Activated CD4-positive, alpha-beta memory T cell treated with anti-CD3 and anti-CD28 coated beads, Interleukin-2, amount 10 ng/mL, durations not matched to agents 7 days and 5 days (primary cell): ENCODE measurements around the gene MTG1. TPM values are rescaled to one million over a fixed set of nuclear protein-coding genes. Genes with fewer than 3 reads are reported as not detected.
A peak's percentile ranks its signal among the peaks of the same experiment; 100 is the strongest.
"Not testable (repeated sequence)": the region's sequence is repeated elsewhere in the genome, so short reads cannot be mapped to it uniquely, and the experiment has no call there.

Experiments
- CTCF ChIA-PET: fragments of 350-600 bp; sonication (Branson Sonifier 250); formaldehyde crosslinking; loops from one replicate; lab custom pipeline; 2021; ENCODE audit warnings: antibody characterized with exemption, inconsistent platforms; lab: Charles Lee
- POLR2A ChIA-PET: fragments of 350-600 bp; sonication (Branson Sonifier 250); formaldehyde crosslinking; loops from one replicate; lab custom pipeline; 2021; ENCODE audit warnings: antibody characterized with exemption; lab: Charles Lee
- DNase-seq: peaks from one replicate; pipeline ENCODE4 v3.0.0-alpha.2; 2020
- H3K27ac Mint-ChIP-seq: one replicate; pipeline ENCODE4 v1.8.0; 2021; ENCODE audit warnings: mild to moderate bottlenecking, mixed read lengths
- H3K27me3 Mint-ChIP-seq: one replicate; pipeline ENCODE4 v1.8.0; 2021; ENCODE audit warnings: mixed read lengths
- H3K36me3 Mint-ChIP-seq: one replicate; pipeline ENCODE4 v1.8.0; 2021; ENCODE audit warnings: low read depth, mixed read lengths
- H3K4me1 Mint-ChIP-seq: one replicate; pipeline ENCODE4 v1.8.0; 2021; ENCODE audit warnings: mixed read lengths
- H3K4me3 Mint-ChIP-seq: one replicate; pipeline ENCODE4 v1.8.0; 2021; ENCODE audit warnings: mild to moderate bottlenecking, mixed read lengths
- H3K9me3 Mint-ChIP-seq: one replicate; pipeline ENCODE4 v1.8.0; 2021; ENCODE audit warnings: mixed read lengths
- total RNA-seq, 2 experiments: library from RNA; stranded (reverse); gene quantifications; one replicate each; pipeline ENCODE4 v1.2.3, GENCODE V29; 2021

MTG1 gene
- total RNA-seq, 2 experiments from 2014 or later: 41.7 to 42.2 TPM

- POLR2A ChIA-PET: interaction anchor here (6.2 kb wide), 1 partner anchor 14 kb away, joined by 68 read pairs; no protein-coding TSS in a partner anchor
- peaks cover 24% of the 10 kb centered on the region for H3K4me1 Mint-ChIP-seq
- H3K27ac Mint-ChIP-seq, H3K27me3 Mint-ChIP-seq, CTCF ChIA-PET, H3K36me3 Mint-ChIP-seq, DNase-seq, H3K9me3 Mint-ChIP-seq: not testable (repeated sequence)
- peak overlapping the region; percentile 46 for H3K4me3 Mint-ChIP-seq
Measured at GRCh38 chr10:133376183-133376582, 17.8 kb upstream of the MTG1 start.

- ChIA-PET CTCF (interaction anchor here (1.2 to 1.4 kb wide), 3 partner anchors 10 to 13 kb away, joined by 3 to 4 read pairs (median 3); no protein-coding TSS in a partner anchor), POLR2A (interaction anchor here (2.4 to 6.2 kb wide), 2 partner anchors 13 to 19 kb away, joined by 8 to 68 read pairs; partner anchors contain the start of gene FUOM)
- no peaks in the 10 kb centered on the region for H3K9me3 Mint-ChIP-seq
- H3K27me3 Mint-ChIP-seq: peaks cover 8% of the 10 kb centered on the region
- no peaks in the 10 kb centered on the region for H3K36me3 Mint-ChIP-seq
- H3K27ac Mint-ChIP-seq: no peak overlapping the region
- DNase-seq: no peak
- peak overlapping the region; percentile 46 for H3K4me3 Mint-ChIP-seq
- peaks cover 19% of the 10 kb centered on the region for H3K4me1 Mint-ChIP-seq
Measured at GRCh38 chr10:133377025-133377817, 16.7 kb upstream of the MTG1 start.

- Mint-ChIP-seq H3K27ac (no peak overlapping the region), H3K36me3 (no peaks in the 10 kb centered on the region), H3K4me3 (peak overlapping the region; percentile 77), H3K9me3 (no peaks in the 10 kb centered on the region), H3K27me3 (peaks cover 8% of the 10 kb centered on the region), H3K4me1 (peaks cover 19% of the 10 kb centered on the region)
- POLR2A ChIA-PET: interaction anchor here (1.1 to 6.2 kb wide), 3 partner anchors 13 to 24 kb away, joined by 3 to 68 read pairs (median 8); partner anchors contain the start of gene FUOM
- DNase-seq: no peak
- CTCF ChIA-PET: interaction anchor here (1.2 to 1.4 kb wide), 3 partner anchors 9 to 12 kb away, joined by 3 to 4 read pairs (median 3); no protein-coding TSS in a partner anchor
Measured at GRCh38 chr10:133377818-133378250, 16.1 kb upstream of the MTG1 start.

GRCh38 chr10:133378251-133379096 is 15.5 kb upstream of the MTG1 start:
- Mint-ChIP-seq H3K36me3 (no peaks in the 10 kb centered on the region), H3K4me1 (peaks cover 18% of the 10 kb centered on the region), H3K27me3 (peaks cover 8% of the 10 kb centered on the region), H3K9me3 (no peaks in the 10 kb centered on the region), H3K4me3 (peak overlapping the region; percentile 77), H3K27ac (peak overlapping the region; percentile 35)
- CTCF ChIA-PET: interaction anchor here (1.2 to 1.4 kb wide), 3 partner anchors 9 to 12 kb away, joined by 3 to 4 read pairs (median 3); no protein-coding TSS in a partner anchor
- POLR2A ChIA-PET: interaction anchor here (1.1 to 6.2 kb wide), 3 partner anchors 12 to 25 kb away, joined by 3 to 68 read pairs (median 8); partner anchors contain the start of gene FUOM
- DNase-seq: peak; percentile 63

GRCh38 chr10:133379152-133379800 is 14.7 kb upstream of the MTG1 start, which contains the start of gene PAOX:
Gene PAOX, plus strand, starts transcription at chr10:133379262. Its CDS starts 55 bp downstream, at chr10:133379317.
- DNase-seq: peak; percentile 58
- Mint-ChIP-seq H3K4me3 (peak within 1 kb of the TSS; percentile 77), H3K27ac (peak within 1 kb of the TSS; percentile 35), H3K9me3 (no peaks in the 10 kb centered on the region), H3K36me3 (no peaks in the 10 kb centered on the region), H3K4me1 (peaks cover 14% of the 10 kb centered on the region), H3K27me3 (peaks cover 7% of the 10 kb centered on the region)
- ChIA-PET POLR2A (interaction anchor here (1.1 to 6.2 kb wide), 3 partner anchors 11 to 26 kb away, joined by 3 to 68 read pairs (median 8); partner anchors contain the start of gene FUOM), CTCF (interaction anchor here (1.4 kb wide), 1 partner anchor 9 kb away, joined by 3 read pairs; no protein-coding TSS in a partner anchor)

- DNase-seq: no peak
- ChIA-PET CTCF (interaction anchor here (0.8 kb wide), 1 partner anchor 50 kb away, joined by 3 read pairs; no protein-coding TSS in a partner anchor), POLR2A (interaction anchor here (6.2 kb wide), 1 partner anchor 11 kb away, joined by 68 read pairs; no protein-coding TSS in a partner anchor)
- Mint-ChIP-seq H3K9me3 (no peaks in the 10 kb centered on the region), H3K27ac (no peak overlapping the region), H3K36me3 (no peaks in the 10 kb centered on the region), H3K27me3 (peaks cover 7% of the 10 kb centered on the region), H3K4me1 (peaks cover 9% of the 10 kb centered on the region), H3K4me3 (peak overlapping the region; percentile 63)
Measured at GRCh38 chr10:133379801-133380666, 13.9 kb upstream of the MTG1 start.

- POLR2A ChIA-PET: interaction anchor here (6.2 kb wide), 1 partner anchor 10 kb away, joined by 68 read pairs; no protein-coding TSS in a partner anchor
Measured at GRCh38 chr10:133381036-133381435, 12.9 kb upstream of the MTG1 start.

GRCh38 chr10:133383551-133383950 is 10.4 kb upstream of the MTG1 start:
- no peaks in the 10 kb centered on the region for H3K36me3 Mint-ChIP-seq
- CTCF ChIA-PET: no interaction called here
- no peaks in the 10 kb centered on the region for H3K9me3 Mint-ChIP-seq
- H3K4me1 Mint-ChIP-seq: peaks cover 10% of the 10 kb centered on the region
- POLR2A ChIA-PET: no interaction called here
- no peak for DNase-seq
- H3K27ac Mint-ChIP-seq: no peak overlapping the region
- H3K4me3 Mint-ChIP-seq: no peak overlapping the region
- H3K27me3 Mint-ChIP-seq: no peaks in the 10 kb centered on the region

More at GRCh38 chr10:133381036-133381435, 12.9 kb upstream of the MTG1 start:
- Mint-ChIP-seq H3K4me1 (peaks cover 9% of the 10 kb centered on the region), H3K27ac (no peak overlapping the region), H3K27me3 (peaks cover 2% of the 10 kb centered on the region), H3K4me3 (no peak overlapping the region), H3K36me3 (no peaks in the 10 kb centered on the region), H3K9me3 (no peaks in the 10 kb centered on the region)
- no peak for DNase-seq
- CTCF ChIA-PET: no interaction called here

- CTCF ChIA-PET: no interaction called here
- peaks cover 15% of the 10 kb centered on the region for H3K4me1 Mint-ChIP-seq
- no peak for DNase-seq
- POLR2A ChIA-PET: no interaction called here
- H3K36me3 Mint-ChIP-seq: no peaks in the 10 kb centered on the region
- no peak overlapping the region for H3K4me3 Mint-ChIP-seq
- no peak overlapping the region for H3K27ac Mint-ChIP-seq
- no peaks in the 10 kb centered on the region for H3K27me3 Mint-ChIP-seq
- no peaks in the 10 kb centered on the region for H3K9me3 Mint-ChIP-seq
Measured at GRCh38 chr10:133384071-133384470, 9.9 kb upstream of the MTG1 start.

- POLR2A ChIA-PET: no interaction called here
- peaks cover 22% of the 10 kb centered on the region for H3K4me1 Mint-ChIP-seq
- H3K27me3 Mint-ChIP-seq: no peaks in the 10 kb centered on the region
- CTCF ChIA-PET: no interaction called here
- H3K27ac Mint-ChIP-seq: no peak overlapping the region
- no peak for DNase-seq
- no peaks in the 10 kb centered on the region for H3K9me3 Mint-ChIP-seq
- no peak overlapping the region for H3K4me3 Mint-ChIP-seq
- no peaks in the 10 kb centered on the region for H3K36me3 Mint-ChIP-seq
Measured at GRCh38 chr10:133385214-133385613, 8.7 kb upstream of the MTG1 start.

GRCh38 chr10:133386951-133387350 is 7.0 kb upstream of the MTG1 start:
- not testable (repeated sequence) for H3K9me3 Mint-ChIP-seq, H3K36me3 Mint-ChIP-seq, H3K27me3 Mint-ChIP-seq, H3K27ac Mint-ChIP-seq, H3K4me3 Mint-ChIP-seq, DNase-seq
- ChIA-PET CTCF (interaction anchor here (0.9 to 2.0 kb wide), 2 partner anchors 9 to 133 kb away, joined by 3 to 5 read pairs; no protein-coding TSS in a partner anchor), POLR2A (interaction anchor here (1.1 kb wide), 1 partner anchor 14 kb away, joined by 3 read pairs; the partner anchor contains the start of gene ECHS1)
- H3K4me1 Mint-ChIP-seq: peaks cover 38% of the 10 kb centered on the region
